ENCODE measurements around the gene ZNF423. TPM values are rescaled to one million over a fixed set of nuclear protein-coding genes. Genes with fewer than 3 reads are reported as not detected.

The ZNF423 gene
- total RNA-seq, 1 donor from 2014 or later: 11.0 TPM

DNA sequence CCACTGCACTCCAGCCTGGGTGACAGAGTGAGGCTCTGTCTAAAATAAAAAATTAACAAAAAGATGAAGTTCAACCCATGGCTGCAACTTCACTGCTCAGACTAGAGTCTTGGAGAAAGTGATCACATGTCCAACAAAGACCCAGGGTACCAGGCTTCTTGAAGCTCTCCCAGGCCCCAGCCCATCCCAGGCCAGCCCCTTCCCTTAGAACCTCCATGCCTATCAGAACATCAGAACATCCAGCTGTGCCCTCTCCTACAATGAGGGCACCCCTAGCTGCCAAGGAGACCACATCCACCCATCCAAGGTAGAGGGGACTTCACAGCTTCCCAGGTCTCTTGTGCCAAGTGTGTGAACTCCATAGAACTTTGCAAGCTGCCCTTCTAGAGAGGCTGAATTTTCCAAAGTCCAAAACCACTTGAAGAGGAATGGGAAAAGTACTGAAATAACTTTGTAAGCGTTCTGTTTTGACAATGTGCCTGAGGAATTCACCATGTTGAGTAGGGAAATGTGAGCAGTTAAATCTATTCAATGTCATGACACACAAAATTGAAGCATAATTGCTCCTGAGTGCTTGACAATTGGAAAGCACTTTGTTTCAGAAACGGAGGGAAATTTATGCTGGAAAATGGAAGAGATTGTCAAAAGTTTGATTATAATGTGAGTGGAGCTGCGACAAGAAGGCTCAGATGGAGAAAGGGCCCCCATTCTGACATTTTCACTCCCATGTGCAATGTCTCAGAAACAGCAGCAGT, 230.4 kb downstream of the ZNF423 start:
- no peak for DNase-seq (ENCODE audit: low spot score)

DNA sequence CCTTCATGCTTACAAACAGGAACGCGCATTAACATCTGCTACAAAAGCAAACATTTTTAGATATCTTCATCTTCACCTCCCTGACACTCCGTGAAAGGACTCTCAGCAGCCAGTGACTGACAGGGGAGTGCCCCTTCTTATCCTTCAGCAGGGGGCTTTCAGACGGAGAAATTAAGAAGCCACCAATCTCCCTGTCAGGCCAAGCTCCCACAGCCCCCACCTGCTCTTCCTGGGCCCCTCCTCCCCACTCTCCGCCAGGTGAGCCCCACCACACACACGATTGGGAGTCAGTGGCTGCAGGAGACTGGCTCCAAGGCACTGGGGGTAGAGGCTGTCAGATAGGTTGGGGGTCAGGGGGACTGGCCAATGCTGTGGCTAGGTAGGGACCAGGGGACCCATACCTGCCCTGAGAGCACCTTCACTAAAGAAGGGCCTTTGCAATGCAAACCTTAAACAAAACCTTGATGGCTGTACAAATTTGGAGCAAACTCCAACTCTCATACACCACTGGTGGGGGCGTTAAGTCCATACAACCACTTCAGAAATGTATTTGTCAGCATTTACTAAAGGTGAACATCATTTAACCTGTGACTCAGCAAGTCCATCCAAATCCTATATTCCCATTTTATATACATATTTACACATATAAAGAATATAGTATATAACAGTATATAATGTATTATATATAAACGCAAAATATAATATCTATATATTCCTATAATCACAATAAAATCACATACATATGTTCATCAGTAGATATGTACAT, 232.2 kb downstream of the ZNF423 start:
- no peak for DNase-seq (ENCODE audit: low spot score)

DNA sequence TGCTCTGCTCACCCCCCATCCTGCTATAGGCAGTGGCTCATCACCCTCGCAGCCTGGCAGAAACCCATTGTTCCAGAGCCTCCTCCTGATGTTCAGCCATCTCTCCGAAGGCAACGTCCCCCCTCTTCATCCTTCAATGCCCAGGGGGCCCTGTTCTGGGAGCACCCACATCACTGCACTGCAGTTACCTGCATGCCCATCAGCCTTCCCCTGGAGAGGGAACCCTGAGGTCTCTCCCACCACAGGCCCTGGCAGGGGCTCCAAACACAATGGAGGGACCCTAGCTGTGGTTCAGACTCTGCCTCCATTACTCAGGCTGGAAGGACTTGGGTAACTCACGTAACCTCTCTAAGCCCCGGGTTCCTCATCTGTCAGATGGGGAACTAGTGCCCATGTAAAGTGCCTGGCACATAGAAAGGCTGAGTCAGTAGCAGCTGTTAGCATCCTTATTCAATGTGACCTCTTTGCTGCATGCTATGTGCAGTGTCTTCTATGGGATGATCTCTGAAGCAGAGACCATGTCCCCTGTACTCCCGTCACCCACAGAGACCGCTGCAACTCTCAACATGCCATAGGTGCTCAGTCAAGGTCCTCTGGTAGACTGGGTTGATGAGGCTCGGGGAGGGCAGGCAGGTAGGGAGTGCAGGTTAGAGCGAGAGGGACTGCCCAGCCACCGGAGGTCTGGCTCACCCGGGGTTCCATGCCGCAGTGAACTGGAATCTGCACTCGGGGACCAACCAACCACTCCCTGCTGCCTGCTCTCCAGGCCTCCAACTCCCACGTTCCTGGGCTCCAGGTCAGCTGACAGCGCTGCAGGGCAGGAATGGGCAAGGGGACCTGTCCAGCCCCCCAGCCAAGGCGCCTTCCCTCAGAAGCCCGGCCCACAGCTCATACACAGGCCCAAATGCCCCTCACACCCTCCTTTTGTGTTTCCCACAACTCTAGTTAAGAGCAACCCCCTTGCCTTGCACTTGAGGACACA, 233.2 kb downstream of the ZNF423 start:
- no peak for DNase-seq (ENCODE audit: low spot score)

DNA sequence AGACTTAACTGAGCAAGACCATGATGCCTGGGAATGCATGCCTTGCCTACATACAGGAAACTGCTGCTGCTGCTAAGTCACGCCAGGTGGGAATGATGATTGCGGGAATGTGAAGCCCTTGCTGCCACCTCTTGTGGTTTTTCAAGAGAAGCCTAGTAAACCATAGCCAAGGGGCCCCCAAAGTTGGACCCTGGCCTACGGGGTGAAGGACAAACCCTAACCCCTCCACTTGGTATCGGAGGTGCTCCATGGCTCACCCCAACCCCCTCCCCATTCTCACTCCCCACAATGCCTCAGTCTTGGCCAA, 233.9 kb downstream of the ZNF423 start:
- DNase-seq (ENCODE audit: low spot score): no peak

DNA sequence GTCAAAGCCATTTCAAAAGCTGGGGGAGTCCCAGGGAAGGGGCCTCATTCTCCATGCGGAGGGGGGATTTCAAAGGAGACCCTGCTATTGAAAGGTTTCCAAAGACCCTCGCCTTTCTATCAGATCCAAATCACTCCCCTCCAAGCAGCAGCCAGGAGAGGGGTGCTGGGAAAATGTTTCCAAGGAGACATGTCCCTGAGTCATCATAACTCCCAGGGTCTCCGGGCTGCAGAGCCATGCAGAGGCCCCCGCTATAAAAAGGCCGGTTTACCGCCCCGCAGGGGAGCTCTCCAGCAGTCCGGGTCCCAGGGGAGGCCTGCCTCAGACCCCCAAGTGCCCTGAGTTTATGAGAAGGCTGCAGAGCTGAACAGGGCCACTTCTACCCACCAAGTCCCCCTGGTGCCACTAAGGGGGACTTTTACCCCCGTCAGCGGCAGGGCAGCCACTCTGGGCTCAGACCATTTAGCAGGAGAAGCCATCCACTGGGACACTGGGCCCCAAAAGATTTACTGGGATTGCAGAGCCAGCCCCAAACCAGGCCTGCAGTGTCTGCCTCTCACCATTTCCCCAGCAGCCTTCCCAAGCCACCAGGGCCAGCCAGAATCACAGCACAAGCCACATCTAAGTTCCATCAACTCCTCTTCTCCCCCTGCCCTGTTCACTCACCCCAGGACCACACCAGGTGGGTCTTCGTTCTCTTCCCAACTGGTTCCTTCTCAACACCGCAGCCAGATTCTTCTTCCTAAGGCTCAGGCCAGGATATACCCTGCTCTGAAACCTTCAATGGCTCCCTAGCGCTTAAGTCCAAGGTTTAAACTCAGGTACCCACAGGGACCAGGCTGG, 234.4 kb downstream of the ZNF423 start:
- DNase-seq (ENCODE audit: low spot score): no peak

DNA sequence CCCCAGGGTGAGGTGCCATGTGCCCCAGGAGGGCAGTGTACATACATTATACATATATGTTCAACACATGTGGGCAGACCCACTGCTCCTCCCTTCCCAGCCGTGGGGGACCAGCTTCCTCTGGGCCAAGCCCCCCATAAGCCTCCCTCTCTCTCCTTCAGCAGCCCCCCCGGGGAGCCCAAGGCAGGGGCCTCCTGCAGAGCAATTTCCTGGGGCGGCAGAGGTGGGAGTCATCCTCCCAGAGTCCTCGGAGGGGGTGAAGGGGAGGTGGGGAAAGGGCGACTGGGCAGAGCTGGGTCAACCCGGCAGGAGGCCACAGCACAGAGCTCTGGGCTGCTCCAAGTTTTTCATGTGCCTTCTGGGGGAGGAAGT, 235.1 kb downstream of the ZNF423 start:
- no peak for DNase-seq (ENCODE audit: low spot score)

DNA sequence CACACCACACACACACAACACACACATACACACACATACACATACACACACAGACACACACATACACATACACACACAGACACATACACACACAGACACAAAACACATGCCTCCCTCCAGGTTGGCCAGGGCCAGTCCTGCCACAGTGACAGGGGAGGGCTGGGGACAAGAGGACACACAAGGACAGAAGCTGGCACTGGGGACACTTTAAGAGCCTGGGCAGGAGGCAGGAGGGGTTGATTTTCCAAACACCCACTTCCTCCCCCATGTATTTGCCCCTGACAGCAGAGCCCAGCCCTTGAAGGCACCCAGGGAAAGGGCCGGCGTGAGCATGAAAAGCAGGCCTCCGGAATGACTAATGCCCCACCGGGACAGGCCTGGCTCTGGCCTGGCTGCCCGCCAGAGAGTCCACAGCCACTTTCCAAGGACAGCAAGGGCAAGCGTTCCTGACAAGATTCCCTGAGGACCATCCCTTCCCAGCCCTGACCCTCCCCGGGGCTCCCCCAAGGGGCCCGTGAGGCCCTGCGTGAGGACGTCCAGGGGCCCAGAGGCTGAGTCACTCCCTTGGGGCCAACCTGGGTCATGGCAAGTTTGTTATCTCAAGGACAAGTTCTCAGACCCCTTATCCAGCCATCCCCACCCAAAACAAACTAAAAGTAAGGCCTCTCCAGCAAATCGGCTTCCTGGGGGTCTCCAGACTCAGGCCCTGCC, 235.6 kb downstream of the ZNF423 start:
- DNase-seq (ENCODE audit: low spot score): peak; percentile 72

DNA sequence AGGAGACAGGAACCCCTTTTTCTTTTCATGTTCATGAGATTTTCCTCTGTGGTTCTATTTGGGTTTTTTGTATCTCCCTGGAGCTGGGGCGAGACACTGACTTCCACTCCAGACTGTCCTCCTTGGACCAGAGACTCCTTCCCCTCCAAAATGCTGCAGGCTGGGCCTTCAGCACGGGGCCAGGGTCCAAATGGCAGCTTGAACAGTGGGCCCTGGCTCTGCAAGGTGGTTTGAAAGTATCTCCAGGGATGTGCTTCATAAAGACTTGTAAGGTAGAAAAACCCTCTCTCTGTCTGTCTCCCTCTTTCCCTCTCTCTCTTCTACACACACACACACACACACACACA, 236.1 kb downstream of the ZNF423 start:
- no peak for DNase-seq (ENCODE audit: low spot score)

DNA sequence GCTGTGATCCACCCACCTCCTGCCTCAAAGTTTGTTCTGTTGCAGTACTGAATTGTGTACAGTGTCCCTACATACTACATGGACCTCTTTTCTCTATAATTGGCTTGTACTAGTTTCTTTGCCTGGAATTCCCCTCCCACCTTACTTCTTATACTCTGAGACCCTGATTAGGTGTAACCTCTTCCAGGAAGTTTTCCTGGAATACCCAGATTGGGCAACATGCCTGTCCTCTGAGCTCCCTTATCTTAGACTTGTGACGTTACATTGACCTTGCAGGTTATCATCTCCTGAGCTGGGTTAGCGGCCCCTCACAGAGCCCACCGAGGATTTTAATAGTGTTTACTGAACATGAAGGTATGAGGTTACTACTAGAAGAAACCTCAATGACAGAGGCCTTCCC, 237.0 kb downstream of the ZNF423 start:
- no peak for DNase-seq (ENCODE audit: low spot score)

DNA sequence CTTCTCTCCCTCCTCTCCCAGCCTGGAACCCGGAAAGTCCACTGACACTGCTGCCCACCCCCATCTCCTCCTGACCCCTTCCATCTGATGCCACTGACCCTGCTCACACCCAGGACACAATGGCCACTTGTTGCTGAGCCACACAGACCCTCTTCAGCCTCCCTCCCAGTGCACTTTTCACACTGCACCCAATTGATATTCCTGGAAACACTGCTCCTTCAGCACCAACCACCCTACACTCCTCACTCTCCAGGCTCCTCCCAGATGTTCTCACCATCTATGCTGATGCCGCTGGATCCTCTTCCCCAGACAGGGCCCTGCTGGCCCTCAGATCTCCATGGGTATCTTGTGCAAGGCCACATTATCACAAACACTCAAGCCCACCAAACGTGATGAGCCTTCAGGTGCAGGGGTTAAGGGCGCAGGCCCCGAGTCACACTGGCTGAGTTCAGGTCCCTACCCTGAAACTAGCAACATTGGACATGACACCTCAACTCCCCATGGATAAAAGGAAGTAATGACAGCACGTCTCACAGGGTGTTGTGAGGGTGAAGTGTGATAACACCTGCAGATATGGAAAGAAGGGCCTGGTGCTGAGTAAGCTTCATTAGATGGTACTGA, 238.1 kb downstream of the ZNF423 start:
- no peak for DNase-seq (ENCODE audit: low spot score)

DNA sequence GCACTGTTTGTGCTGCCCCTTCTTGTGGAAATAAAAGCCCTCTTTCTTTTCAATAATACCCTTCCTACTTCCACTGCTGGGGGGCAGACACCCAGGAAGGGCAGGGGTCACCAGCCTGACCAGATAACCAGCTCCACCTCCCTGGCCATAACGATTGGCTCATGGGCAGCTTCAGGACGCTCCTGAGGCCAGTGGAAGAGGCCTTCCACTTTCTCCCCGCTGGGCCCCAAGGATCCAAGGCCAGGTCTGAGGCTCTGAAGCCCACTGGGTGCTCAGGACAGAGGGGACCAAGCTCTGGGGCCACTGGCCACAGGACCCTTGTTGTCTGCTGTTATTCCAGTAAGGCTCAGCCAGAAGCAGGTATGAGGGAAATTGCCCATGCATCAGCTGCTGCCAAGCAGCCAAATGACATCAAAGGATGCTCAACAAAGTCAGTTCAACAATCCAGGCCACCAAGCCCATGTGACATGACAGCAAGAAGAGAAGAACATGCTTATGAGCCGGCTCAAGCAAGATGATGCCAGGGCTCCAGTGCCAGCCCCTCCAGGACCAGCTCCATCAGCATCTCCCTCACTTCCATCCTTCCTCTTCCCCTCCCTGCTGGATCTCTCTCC, 238.8 kb downstream of the ZNF423 start:
- DNase-seq (ENCODE audit: low spot score): no peak

DNA sequence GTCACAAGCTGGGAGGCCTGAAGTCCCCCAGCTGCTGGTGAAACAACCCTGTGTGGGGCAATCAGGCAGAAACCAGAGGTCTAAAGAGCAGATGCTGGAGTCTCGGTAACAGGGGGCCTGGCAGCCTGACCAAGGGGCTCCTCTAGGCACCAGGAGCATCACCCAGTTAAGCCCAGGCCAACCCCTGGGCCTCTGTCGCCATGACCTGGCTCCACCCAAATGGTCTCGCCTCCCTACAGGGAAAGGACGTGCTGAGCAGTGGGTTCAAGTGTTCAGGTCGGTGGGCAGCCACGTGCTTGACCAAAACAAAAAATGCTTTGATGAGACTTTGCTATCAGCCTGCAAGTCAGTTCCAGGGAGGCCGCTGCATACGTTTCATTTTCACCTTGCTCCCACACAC, 240.3 kb downstream of the ZNF423 start:
- DNase-seq (ENCODE audit: low spot score): no peak

DNA sequence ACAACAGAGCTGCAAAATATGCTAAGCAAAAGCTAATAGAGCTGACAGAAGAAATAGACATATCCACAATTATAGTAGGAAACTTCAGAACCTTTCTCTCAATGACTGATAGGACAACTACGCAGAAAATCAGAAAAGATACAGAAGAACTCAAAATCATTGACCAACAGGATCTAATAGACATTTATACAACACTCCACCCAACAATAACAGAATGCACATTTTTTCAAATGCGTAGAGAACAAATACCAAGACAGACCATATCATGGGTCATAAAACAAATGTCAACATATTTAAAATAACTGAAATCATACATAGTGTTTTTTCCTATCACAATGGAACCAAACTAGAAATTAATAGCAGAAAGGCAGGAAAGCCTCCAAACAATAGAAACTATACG, 244.9 kb downstream of the ZNF423 start:
- no peak for DNase-seq (ENCODE audit: low spot score)

DNA sequence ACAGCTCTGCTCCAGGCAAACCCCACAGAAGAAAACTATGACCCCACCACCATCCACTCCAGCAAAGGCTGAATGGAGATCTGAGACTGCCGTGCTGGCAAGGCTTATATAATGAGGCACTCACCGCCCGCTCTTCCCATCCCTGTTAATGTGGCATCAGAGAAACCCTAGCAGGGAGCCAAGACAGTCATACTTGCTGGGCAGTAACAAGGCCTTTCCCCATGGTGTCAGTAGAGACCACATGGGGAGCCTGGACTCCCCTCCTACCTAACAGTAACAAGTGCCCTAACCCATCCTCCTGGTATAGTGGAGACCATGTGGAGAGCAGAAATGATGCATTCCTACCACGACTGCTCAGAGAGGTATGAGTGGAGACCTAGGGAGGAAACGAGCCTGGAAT, 247.1 kb downstream of the ZNF423 start:
- peak; percentile 22 for DNase-seq (ENCODE audit: low spot score)

DNA sequence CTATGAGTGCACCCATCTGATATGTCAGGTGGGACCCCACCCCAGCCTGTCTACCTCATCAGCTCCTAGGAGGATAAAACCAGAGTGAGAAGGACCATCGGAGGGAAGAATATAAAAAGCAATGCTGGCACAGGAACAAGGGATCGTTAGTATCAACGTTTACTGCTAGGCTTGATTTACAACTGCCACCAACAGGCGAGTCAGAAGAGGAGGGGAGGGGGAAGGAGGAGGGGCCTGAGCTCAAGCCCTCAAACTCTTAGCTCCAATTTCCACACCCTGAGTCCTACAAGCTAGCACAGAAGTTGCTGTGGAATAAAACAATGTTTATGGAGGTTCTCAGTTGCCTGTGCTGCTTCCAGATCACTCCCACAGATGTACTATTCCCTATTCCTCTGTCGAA, 247.8 kb downstream of the ZNF423 start:
- no peak for DNase-seq (ENCODE audit: low spot score)

DNA sequence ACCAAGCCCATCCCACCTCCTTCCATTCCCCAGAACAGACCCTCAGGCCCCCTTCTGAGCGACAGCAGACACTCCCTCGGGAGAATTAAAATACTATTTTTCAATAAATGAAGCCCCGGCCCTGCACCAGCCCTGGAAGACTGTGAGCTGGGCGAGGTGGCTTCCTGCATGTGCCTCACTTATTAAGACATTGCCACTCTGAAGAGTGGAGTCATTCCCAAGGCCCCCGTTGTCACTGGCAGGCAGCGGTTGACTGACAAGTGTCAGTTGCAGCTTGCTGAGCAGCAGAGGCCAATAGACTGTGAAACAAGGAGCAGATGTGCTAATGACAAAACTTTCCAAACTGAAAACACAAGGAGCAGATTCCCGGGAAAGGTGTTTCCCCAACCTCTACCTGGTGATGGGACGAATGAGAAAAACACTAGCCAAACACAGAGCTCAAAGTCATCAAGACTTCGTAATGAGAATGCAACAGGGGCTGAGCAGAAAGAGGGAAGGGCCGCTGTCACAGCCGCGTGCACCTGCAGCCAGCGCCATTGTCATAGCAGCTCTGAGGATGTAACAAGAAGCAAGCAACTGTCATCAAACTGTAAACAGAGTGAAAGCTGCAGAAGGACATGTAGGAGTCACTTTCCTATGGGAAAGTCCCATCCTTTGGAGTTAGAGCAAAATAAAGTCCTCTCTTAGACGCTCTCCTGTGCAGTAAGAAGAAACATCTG, 250.2 kb downstream of the ZNF423 start:
- no peak for DNase-seq (ENCODE audit: low spot score)

DNA sequence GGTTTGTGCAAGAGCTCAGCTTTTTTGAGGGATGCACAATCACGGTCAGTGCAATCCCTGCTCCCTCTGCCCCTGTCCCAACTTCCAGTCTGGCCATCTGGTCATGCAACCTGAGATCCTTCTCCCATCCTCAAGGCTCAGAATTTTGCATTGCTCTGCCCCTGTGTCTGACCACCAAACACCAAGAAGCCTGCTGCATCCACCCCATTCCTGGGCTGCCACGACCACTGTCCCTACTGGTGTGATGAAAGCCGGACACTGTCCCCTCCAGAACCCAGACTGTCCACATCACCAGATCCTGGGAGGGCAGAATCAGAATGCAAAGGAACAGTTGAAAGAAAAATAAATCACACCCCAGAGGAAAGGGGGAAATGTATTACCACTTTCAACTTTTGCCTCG, 251.3 kb downstream of the ZNF423 start:
- no peak for DNase-seq (ENCODE audit: low spot score)

DNA sequence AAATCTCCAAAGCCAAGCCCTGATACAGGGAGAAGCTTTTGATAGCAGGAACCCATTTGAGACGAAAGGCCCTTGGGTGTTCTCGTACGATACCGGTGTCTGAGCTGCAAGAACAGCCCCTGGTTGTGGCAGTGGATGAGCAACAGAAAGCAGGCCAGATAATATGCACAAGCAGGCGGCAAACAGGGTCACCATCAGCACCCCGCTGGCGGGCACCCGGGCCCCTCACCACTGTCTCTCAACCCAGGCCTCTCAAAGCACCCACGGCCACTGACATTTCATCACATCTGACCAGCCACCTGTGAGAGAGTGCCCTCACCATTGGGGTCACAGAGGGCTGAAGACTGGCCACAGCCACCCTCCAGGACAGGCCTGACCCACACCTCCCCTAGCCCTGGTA, 252.0 kb downstream of the ZNF423 start:
- DNase-seq (ENCODE audit: low spot score): no peak

DNA sequence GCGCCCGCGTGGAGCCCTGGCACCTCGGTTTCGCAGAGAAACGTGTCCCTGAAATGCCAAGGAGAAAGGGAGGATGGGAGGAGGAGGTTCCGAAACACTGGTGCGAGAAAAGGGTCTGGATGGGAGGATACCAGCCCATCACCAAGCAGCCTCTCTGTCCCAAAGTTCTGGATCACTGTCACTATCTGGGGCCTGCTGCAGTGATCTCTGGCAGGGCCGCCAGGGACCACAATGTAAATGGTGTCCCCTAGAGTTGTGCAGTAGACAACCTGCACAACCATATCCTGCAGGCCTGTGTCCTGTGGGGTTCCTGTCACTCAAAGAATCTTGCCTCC, 253.0 kb downstream of the ZNF423 start:
- no peak for DNase-seq (ENCODE audit: low spot score)
